ENCODE results near the gene HSPB2. TPM values are rescaled to one million over a fixed set of nuclear protein-coding genes. Genes with fewer than 3 reads are reported as not detected.
A peak's percentile ranks its signal among the peaks of the same experiment; 100 is the strongest.

The HSPB2 gene
- total RNA-seq, 4 donors from 2014 or later: 3.1 TPM; not detected in 3

GRCh38 chr11:111922803-111923202 lies 10.3 kb downstream of the HSPB2 start:
- 10% methylated on average over 2 of the region's 2 CpGs for WGBS
- TF ChIP-seq POLR2AphosphoS5 (IDR thresholded peaks at IDR 0.05) (no peak), POLR2A (IDR thresholded peaks at IDR 0.05) (no peak), EP300 (IDR thresholded peaks at IDR 0.05) (no peak), CTCF (IDR thresholded peaks at IDR 0.05) (no peak)
- DNase-seq (ENCODE audit: low spot score in 2 of 2): no peak
- no peaks in the 10 kb centered on the region for H3K36me3 ChIP-seq
- H3K27me3 ChIP-seq: no peaks in the 10 kb centered on the region
- no peak overlapping the region for H3K4me3 ChIP-seq
- peak overlapping the region; percentile 90 for H3K27ac ChIP-seq
- H3K4me1 ChIP-seq: peaks cover 49% of the 10 kb centered on the region
- H3K9me3 ChIP-seq: no peaks in the 10 kb centered on the region

GRCh38 chr11:111923351-111923788 lies 10.8 kb downstream of the HSPB2 start:
- TF ChIP-seq POLR2A (IDR thresholded peaks at IDR 0.05) (no peak), CTCF (IDR thresholded peaks at IDR 0.05) (no peak), POLR2AphosphoS5 (IDR thresholded peaks at IDR 0.05) (no peak), EP300 (IDR thresholded peaks at IDR 0.05) (no peak)
- DNase-seq (ENCODE audit: low spot score in 2 of 2): no peak
- Histone ChIP-seq H3K4me3 (no peak overlapping the region), H3K4me1 (peaks cover 43% of the 10 kb centered on the region), H3K27me3 (no peaks in the 10 kb centered on the region), H3K9me3 (no peaks in the 10 kb centered on the region), H3K36me3 (no peaks in the 10 kb centered on the region), H3K27ac (peak overlapping the region; percentile 90)
- WGBS: 10% methylated on average over 5 of the region's 5 CpGs

- TF ChIP-seq POLR2A (IDR thresholded peaks at IDR 0.05) (no peak), POLR2AphosphoS5 (IDR thresholded peaks at IDR 0.05) (no peak), CTCF (IDR thresholded peaks at IDR 0.05) (no peak)
- peaks cover 38% of the 10 kb centered on the region for H3K4me1 ChIP-seq
These were observed 11.4 kb downstream of the HSPB2 start for GRCh38 chr11:111923951-111924350.

GRCh38 chr11:111925953-111926352 lies 13.4 kb downstream of the HSPB2 start:
- H3K9me3 ChIP-seq: no peaks in the 10 kb centered on the region

More at GRCh38 chr11:111923951-111924350, 11.4 kb downstream of the HSPB2 start:
- Histone ChIP-seq H3K4me3 (no peak overlapping the region), H3K9me3 (no peaks in the 10 kb centered on the region), H3K27ac (peak overlapping the region; percentile 90), H3K27me3 (no peaks in the 10 kb centered on the region), H3K36me3 (no peaks in the 10 kb centered on the region)
- no peak for DNase-seq (ENCODE audit: low spot score in 2 of 2)

More at GRCh38 chr11:111925953-111926352, 13.4 kb downstream of the HSPB2 start:
- no peak overlapping the region for H3K27ac ChIP-seq
- peaks cover 37% of the 10 kb centered on the region for H3K4me1 ChIP-seq
- no peaks in the 10 kb centered on the region for H3K36me3 ChIP-seq
- 92% methylated on average over 16 of the region's 16 CpGs for WGBS
- TF ChIP-seq EP300 (IDR thresholded peaks at IDR 0.05): no peak
- TF ChIP-seq CTCF (IDR thresholded peaks at IDR 0.05): no peak
- TF ChIP-seq POLR2A (IDR thresholded peaks at IDR 0.05): no peak
- TF ChIP-seq POLR2AphosphoS5 (IDR thresholded peaks at IDR 0.05): no peak
- DNase-seq (ENCODE audit: low spot score in 2 of 2): no peak
- H3K27me3 ChIP-seq: no peaks in the 10 kb centered on the region
- H3K4me3 ChIP-seq: no peak overlapping the region
